ENCODE results near the gene PTPN3.

PTPN3 gene

GRCh38 chr9:109506097-109506712 is 8.1 kb upstream of the PTPN3 start:
- no peak for DNase-seq (ENCODE audit: low read depth)

GRCh38 chr9:109504689-109505088 is 6.6 kb upstream of the PTPN3 start:
- DNase-seq (ENCODE audit: low read depth) = no peak

DNA sequence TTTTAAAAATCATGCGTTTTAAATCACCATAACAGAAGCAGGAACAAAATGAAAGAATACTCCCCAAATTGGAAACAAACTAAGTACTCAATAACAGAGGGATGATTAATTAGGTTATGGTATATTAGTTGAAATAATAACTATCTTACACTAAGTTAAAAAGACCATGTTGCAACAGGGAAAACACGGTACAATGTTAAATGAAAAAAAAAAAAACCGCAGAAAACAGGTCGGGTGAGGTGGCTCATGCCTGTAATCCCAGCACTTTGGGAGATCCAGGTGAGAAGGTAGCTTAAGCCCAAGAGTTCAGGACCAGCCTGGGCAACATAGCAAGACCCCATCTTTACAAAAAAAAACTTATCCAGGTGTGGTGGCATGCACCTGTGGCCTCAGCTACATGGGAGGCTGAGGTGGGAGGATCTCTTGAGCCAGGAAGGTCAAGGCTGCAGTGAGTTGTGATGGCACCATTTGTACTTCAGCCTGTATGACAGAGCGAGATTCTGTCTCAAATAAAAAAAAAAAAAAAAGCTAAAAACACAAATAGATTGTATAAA is 2.4 kb upstream of the PTPN3 start:
- DNase-seq (ENCODE audit: low read depth) = no peak

GRCh38 chr9:109499631-109500410 is 1.7 kb upstream of the PTPN3 start:
- DNase-seq (ENCODE audit: low read depth) = no peak

DNA sequence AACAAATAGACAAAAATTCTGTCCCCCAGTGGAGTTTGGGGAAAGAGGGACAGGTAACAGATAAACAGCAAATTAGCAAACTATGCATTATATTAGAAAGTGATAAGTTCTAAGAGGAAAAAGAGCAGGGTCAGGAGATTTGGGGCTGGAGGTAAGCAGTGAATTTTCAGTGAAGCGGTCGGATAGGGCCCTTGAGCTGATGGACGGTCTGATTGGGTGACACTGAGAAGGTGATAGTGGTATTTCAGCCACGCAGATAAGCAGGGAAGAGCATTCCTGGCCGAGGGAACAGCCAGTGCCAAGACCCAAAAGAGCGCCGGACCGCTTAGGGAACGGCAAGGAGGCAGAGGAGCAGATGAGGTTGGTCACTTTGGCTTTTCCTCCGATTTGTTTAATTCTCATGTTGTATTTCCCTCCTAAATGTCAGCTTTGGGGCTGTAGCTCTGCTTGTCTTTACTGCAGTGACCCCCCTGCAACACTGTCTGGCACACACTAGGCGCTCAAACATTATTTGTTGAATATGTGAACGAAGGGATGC is 1.1 kb upstream of the PTPN3 start:
- no peak for DNase-seq (ENCODE audit: low read depth)

DNA sequence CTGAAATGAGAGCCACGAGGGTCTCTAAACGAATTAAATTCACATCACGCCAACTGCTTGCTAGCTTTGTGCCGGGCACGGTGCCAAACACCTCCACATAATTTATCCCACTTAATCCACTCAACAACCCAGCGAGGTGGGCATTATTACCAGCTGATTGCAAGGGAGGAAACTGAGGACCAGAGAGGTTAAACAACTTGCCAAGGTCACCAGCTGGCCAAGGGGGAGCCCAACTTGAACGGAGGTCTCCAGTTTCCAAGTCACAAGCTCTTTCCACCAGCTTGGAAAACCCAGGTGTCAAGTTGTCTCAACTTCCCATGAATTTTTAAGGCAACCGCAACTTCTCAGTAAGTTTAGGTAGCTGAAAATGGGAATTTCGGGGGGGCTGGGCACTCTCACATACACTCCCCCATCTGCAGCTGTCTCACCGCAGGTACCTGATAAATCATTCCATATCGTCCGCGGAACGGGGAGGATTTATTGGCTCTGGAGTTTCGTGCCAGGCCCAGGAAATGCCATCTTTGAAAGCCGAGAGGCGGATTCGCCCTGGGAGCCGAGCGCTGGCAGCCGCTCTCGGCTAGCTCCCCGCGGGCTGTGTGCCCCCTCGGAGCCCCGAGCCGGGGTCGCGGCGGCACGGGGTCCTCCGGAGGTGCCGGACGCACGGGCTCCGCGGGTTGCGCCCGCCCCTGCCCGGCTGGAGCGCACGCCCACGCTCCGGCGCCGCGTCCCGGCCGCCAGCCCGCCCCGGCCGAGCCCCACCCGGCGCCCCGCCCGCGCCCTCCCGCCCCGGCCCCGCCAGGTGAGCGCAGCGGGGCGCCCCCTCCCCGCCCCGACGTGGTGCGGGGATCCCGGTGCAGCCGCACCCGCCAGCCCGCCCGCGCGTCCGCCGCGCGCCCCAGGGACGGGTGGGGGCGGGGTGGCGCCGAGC is 617 bp downstream of the PTPN3 start:
- no peak for DNase-seq (ENCODE audit: low read depth)

DNA sequence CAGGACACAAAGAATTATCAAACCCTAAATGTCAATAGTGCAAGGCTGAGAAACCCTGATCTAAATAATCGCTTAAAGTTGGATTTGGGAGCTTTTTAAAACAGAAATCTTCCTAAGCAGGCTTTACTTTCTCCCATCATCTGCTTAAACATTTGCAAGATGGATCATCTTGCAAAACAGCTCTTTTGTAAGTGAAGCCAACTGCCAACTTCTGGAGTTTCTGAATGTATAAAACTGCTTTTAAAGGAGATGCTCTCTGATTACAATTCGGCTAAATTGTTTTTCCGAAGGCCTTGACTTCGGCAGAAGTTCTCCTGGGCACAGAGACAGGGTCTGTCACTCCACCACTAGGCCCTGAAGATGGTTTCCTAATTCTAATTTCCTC is 1.3 kb downstream of the PTPN3 start:
- DNase-seq (ENCODE audit: low read depth) = no peak

GRCh38 chr9:109496218-109496617 is 1.9 kb downstream of the PTPN3 start:
- no peak for DNase-seq (ENCODE audit: low read depth)

- DNase-seq (ENCODE audit: low read depth) = no peak
Measured at GRCh38 chr9:109493648-109494047, 4.5 kb downstream of the PTPN3 start.

DNA sequence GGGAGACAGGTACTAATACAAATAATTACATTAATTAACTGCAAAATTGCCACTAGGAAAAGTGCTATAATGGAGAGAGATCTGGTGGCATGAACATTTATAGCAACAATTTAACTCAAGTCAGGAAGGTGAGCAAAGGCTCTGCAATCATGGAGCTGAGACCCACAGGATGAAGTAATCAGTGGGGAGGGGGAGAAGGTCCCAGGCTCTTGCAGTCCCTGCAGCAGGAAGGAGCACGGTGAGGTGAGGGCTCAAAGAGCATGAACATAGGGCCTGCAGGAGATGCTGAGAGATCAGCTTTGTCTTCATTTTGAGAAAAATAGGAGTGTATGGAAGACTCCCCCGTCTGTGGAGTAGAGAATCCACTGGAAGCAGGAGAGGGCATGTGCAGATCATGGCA is 6.5 kb downstream of the PTPN3 start:
- DNase-seq (ENCODE audit: low read depth) = no peak

GRCh38 chr9:109488791-109489492 is 9.2 kb downstream of the PTPN3 start:
- DNase-seq (ENCODE audit: low read depth) = no peak

GRCh38 chr9:109488351-109488750 is 9.8 kb downstream of the PTPN3 start:
- DNase-seq (ENCODE audit: low read depth) = no peak

- DNase-seq (ENCODE audit: low read depth) = no peak
Measured at GRCh38 chr9:109487247-109487646, 10.9 kb downstream of the PTPN3 start.

DNA sequence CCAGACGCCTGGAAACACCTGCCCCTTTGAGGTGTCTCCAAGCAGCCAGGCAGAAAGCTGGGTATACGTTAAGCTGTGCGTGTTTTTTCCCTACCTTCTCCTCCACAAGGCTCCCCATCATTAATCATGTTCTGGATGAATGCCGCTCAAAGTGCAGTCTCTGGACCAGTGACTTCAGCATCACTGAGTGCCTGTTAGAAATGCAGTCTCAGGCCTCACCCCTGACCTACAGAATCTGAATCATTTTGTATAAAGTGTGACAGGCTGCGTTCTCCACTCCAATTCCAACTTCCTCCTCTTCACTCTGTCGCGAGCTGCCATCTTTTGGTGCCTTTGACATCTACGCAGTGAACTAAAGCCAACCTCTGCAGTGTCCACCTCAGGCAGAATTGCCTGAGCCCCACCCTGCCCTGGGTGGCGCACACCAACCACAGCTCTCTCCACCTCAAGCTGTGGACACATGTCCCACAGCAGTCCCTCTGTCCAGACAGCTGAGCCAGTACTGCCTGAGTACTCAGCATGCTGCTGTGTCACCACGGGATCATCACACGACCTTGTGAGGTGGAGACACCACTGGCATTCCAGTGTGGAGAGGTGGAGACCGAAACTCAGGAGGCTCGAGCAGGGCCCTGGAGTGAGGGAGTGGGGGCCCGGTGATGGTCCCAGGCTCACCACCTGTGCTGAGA is 14.2 kb downstream of the PTPN3 start:
- no peak for DNase-seq (ENCODE audit: low read depth)

GRCh38 chr9:109482391-109482916 is 15.7 kb downstream of the PTPN3 start:
- DNase-seq (ENCODE audit: low read depth) = no peak

DNA sequence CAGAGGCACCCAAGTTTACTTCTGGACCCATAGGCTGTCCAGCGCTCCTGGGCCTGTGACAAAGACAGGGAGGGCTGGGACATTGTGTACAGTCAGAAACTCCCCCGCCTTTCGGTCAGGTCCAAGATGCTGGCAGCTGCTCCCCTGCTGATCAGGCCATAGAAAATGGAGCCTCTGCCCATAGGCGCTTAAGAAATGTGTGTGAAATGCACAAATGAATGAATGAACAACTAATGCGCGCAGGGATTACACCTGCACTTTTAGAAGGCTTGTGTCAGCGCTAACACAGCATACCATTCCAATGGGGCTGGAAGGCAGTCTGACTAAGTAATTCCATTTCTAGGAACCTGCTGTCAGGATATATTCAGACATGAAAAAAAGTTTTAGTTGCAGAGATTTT is 16.3 kb downstream of the PTPN3 start:
- no peak for DNase-seq (ENCODE audit: low read depth)

DNA sequence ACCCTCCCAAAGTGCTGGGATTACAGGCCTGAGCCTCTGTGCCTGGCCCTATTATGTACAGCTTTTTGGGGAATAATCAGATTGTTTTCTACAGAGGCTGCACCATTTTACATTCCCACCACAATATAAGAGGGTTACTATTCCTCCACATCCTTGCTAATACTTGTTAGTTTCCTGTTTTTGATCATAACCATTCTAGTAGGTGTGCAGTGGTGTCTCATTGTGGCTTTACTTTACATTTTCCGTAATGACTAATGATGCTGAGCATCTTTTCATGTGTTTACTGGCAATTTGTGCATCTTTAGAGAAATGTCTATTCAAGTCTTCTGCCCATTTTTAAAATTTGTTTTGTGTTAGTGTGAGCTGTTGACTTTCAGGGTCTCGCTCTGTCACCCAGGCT is 18.3 kb downstream of the PTPN3 start:
- DNase-seq (ENCODE audit: low read depth) = no peak

DNA sequence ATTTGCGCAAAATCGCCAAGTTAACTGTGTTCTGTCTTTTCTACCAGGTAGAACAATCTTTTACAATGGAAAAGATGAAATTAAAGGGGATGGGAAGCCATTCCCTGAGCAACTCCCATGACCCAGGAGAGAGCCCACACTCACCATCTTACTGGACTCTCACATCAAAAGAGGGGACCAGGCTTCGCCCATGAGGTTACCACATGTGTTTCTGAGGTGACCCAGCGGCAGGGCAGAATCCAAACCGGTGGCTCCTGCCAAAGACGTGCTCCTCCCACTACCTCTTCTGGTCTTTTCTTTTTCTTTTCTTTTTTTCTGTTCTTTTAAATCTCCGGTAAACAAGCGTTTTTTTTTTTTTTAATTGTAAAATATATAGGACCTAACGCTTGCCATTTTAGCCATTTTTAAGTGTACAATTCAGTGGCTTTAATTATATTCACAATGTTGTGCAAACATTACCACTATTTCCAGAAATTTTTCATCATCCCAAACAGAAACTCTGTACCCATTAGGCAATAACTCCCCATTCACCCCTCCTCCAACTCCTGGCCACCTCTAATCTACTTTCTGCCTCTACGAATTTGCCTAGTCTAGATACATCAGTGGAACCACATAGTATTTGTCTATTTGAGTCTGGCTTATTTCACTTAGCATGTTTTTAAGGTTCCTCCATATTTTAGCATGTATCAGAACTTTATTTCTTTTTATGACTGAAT is 19.3 kb downstream of the PTPN3 start:
- no peak for DNase-seq (ENCODE audit: low read depth)

GRCh38 chr9:109478051-109478563 is 20.0 kb downstream of the PTPN3 start:
- DNase-seq (ENCODE audit: low read depth) = no peak

All from activated gamma-delta T cell treated with anti-CD3 and anti-CD28 coated beads, Interleukin-2, amount 50 U/mL, for 16 hours (primary cell).